Measurements from ENCODE around the gene RNU1-2.
"Not testable (repeated sequence)": the region's sequence is repeated elsewhere in the genome, so short reads cannot be mapped to it uniquely, and the experiment has no call there.

Gene RNU1-2

DNA sequence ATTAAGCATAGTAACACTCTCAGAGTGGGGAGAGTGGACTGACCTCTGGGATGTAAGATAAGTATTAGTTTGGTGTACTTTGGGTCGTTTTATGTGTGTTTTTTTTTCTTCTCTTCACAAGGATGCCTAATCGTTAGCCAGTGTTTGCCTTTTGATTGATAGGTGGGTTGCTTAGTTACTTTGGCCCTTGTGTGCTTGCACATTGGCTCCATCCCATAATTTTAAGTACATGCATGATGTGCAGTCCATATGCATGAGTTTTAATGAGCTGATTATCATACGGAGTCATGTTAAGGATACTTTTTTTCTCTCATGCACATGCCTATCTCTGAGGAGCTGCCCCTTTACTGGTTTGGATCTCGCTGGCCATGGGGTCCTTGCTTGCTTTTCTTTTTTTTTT, 4.7 kb upstream of the RNU1-2 start:
- not testable (repeated sequence) for H3K79me1 ChIP-seq (ENCODE audit: low read length); H3K9ac ChIP-seq (ENCODE audit: low read length); H2BK5ac ChIP-seq (ENCODE audit: low read depth, low read length, poor library complexity); H3K4me1 ChIP-seq (ENCODE audit: control insufficient read depth in 1 of 2, insufficient read depth in 2 of 2, low read length in 2 of 2); H3K23ac ChIP-seq (ENCODE audit: low read length); H3K79me2 ChIP-seq (ENCODE audit: control insufficient read depth, insufficient read depth, low read length, poor library complexity); H2AFZ ChIP-seq (ENCODE audit: insufficient read depth, low read length, poor library complexity); H2BK12ac ChIP-seq (ENCODE audit: low read length); H4K8ac ChIP-seq (ENCODE audit: low read depth, low read length); H2BK120ac ChIP-seq (ENCODE audit: insufficient read depth, low read length, poor library complexity); H3K14ac ChIP-seq (ENCODE audit: low read length); H4K12ac ChIP-seq (ENCODE audit: low read depth, low read length); H3K27me3 ChIP-seq (ENCODE audit: insufficient read depth, low read length); H3K4me3 ChIP-seq (ENCODE audit: low read depth, low read length); DNase-seq; H2AK5ac ChIP-seq (ENCODE audit: low read length); H3K4ac ChIP-seq (ENCODE audit: low read depth, low read length); H3K9me3 ChIP-seq (ENCODE audit: insufficient read depth, low read depth, low read length); H3K4me2 ChIP-seq (ENCODE audit: low read length); H3K27ac ChIP-seq (ENCODE audit: low read depth, low read length); H3K36me3 ChIP-seq (ENCODE audit: control insufficient read depth in 1 of 2, insufficient read depth in 2 of 2, low read length in 2 of 2); H4K91ac ChIP-seq (ENCODE audit: low read depth, low read length); H3K18ac ChIP-seq (ENCODE audit: low read length)
- no CpG with 5 or more reads among the region's 4 CpGs for WGBS (ENCODE audit: extremely low coverage, insufficient coverage, insufficient read length)

- not testable (repeated sequence) for H4K8ac ChIP-seq (ENCODE audit: low read depth, low read length); DNase-seq; H3K79me2 ChIP-seq (ENCODE audit: control insufficient read depth, insufficient read depth, low read length, poor library complexity); H3K9me3 ChIP-seq (ENCODE audit: insufficient read depth, low read depth, low read length); H4K91ac ChIP-seq (ENCODE audit: low read depth, low read length); H3K27ac ChIP-seq (ENCODE audit: low read depth, low read length); H3K18ac ChIP-seq (ENCODE audit: low read length); H3K9ac ChIP-seq (ENCODE audit: low read length); H2BK12ac ChIP-seq (ENCODE audit: low read length); H3K36me3 ChIP-seq (ENCODE audit: control insufficient read depth in 1 of 2, insufficient read depth in 2 of 2, low read length in 2 of 2); H3K4me1 ChIP-seq (ENCODE audit: control insufficient read depth in 1 of 2, insufficient read depth in 2 of 2, low read length in 2 of 2); H3K4me2 ChIP-seq (ENCODE audit: low read length); H3K14ac ChIP-seq (ENCODE audit: low read length); H3K27me3 ChIP-seq (ENCODE audit: insufficient read depth, low read length); H3K4ac ChIP-seq (ENCODE audit: low read depth, low read length); H2AFZ ChIP-seq (ENCODE audit: insufficient read depth, low read length, poor library complexity); H3K23ac ChIP-seq (ENCODE audit: low read length); H3K4me3 ChIP-seq (ENCODE audit: low read depth, low read length); H2BK120ac ChIP-seq (ENCODE audit: insufficient read depth, low read length, poor library complexity); H4K12ac ChIP-seq (ENCODE audit: low read depth, low read length); H2AK5ac ChIP-seq (ENCODE audit: low read length); H2BK5ac ChIP-seq (ENCODE audit: low read depth, low read length, poor library complexity)
- peaks cover 10% of the 10 kb centered on the region for H3K79me1 ChIP-seq (ENCODE audit: low read length)
- whole genome bisulfite sequencing (ENCODE audit: extremely low coverage, insufficient coverage, insufficient read length), result no CpG with 5 or more reads among the region's 6 CpGs
Observed at GRCh38 chr1:16892978-16893525, 2.7 kb upstream of the RNU1-2 start.

- not testable (repeated sequence) for DNase-seq; H4K91ac ChIP-seq (ENCODE audit: low read depth, low read length); H3K79me2 ChIP-seq (ENCODE audit: control insufficient read depth, insufficient read depth, low read length, poor library complexity); H3K9ac ChIP-seq (ENCODE audit: low read length); H2AFZ ChIP-seq (ENCODE audit: insufficient read depth, low read length, poor library complexity); H3K23ac ChIP-seq (ENCODE audit: low read length); H3K79me1 ChIP-seq (ENCODE audit: low read length); H3K4ac ChIP-seq (ENCODE audit: low read depth, low read length); H3K4me2 ChIP-seq (ENCODE audit: low read length); H3K27me3 ChIP-seq (ENCODE audit: insufficient read depth, low read length); H3K4me1 ChIP-seq (ENCODE audit: control insufficient read depth in 1 of 2, insufficient read depth in 2 of 2, low read length in 2 of 2); H4K12ac ChIP-seq (ENCODE audit: low read depth, low read length); H2BK120ac ChIP-seq (ENCODE audit: insufficient read depth, low read length, poor library complexity); H3K36me3 ChIP-seq (ENCODE audit: control insufficient read depth in 1 of 2, insufficient read depth in 2 of 2, low read length in 2 of 2); H3K9me3 ChIP-seq (ENCODE audit: insufficient read depth, low read depth, low read length); H3K18ac ChIP-seq (ENCODE audit: low read length); H4K8ac ChIP-seq (ENCODE audit: low read depth, low read length); H2AK5ac ChIP-seq (ENCODE audit: low read length); H3K4me3 ChIP-seq (ENCODE audit: low read depth, low read length); H2BK5ac ChIP-seq (ENCODE audit: low read depth, low read length, poor library complexity); H2BK12ac ChIP-seq (ENCODE audit: low read length); H3K14ac ChIP-seq (ENCODE audit: low read length); H3K27ac ChIP-seq (ENCODE audit: low read depth, low read length)
- no CpG with 5 or more reads among the region's 4 CpGs for WGBS (ENCODE audit: extremely low coverage, insufficient coverage, insufficient read length)
Observed at GRCh38 chr1:16893796-16894195, 2.0 kb upstream of the RNU1-2 start.

DNA sequence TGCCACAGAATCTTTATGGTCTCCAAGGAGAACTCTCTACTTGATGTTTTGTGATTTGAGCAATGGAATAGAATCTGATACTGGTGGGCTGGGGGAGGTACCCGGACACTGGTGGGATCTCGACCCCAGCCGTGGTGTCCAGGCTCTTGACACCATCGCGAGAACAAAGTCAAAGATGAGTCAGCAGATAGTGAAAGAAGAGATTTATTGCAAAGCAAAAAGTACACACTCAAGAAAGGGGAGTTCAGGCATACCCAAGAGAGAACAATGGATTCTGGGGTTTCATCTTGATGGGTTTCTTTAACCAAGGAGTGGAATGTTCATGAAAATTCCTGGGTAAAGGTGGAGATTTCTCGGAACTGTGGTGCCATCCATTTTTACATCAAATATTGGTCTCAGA, 1.4 kb upstream of the RNU1-2 start:
- no CpG with 5 or more reads among the region's 6 CpGs for WGBS (ENCODE audit: extremely low coverage, insufficient coverage, insufficient read length)
- not testable (repeated sequence) for H3K4me3 ChIP-seq (ENCODE audit: low read depth, low read length); H4K91ac ChIP-seq (ENCODE audit: low read depth, low read length); H3K79me1 ChIP-seq (ENCODE audit: low read length); H3K9me3 ChIP-seq (ENCODE audit: insufficient read depth, low read depth, low read length); H3K18ac ChIP-seq (ENCODE audit: low read length); H2AK5ac ChIP-seq (ENCODE audit: low read length); H3K79me2 ChIP-seq (ENCODE audit: control insufficient read depth, insufficient read depth, low read length, poor library complexity); H3K4me1 ChIP-seq (ENCODE audit: control insufficient read depth in 1 of 2, insufficient read depth in 2 of 2, low read length in 2 of 2); H2BK5ac ChIP-seq (ENCODE audit: low read depth, low read length, poor library complexity); H2BK120ac ChIP-seq (ENCODE audit: insufficient read depth, low read length, poor library complexity); H3K4ac ChIP-seq (ENCODE audit: low read depth, low read length); H3K4me2 ChIP-seq (ENCODE audit: low read length); H3K27me3 ChIP-seq (ENCODE audit: insufficient read depth, low read length); H2AFZ ChIP-seq (ENCODE audit: insufficient read depth, low read length, poor library complexity); DNase-seq; H3K14ac ChIP-seq (ENCODE audit: low read length); H2BK12ac ChIP-seq (ENCODE audit: low read length); H3K36me3 ChIP-seq (ENCODE audit: control insufficient read depth in 1 of 2, insufficient read depth in 2 of 2, low read length in 2 of 2); H3K27ac ChIP-seq (ENCODE audit: low read depth, low read length); H3K23ac ChIP-seq (ENCODE audit: low read length); H3K9ac ChIP-seq (ENCODE audit: low read length); H4K12ac ChIP-seq (ENCODE audit: low read depth, low read length); H4K8ac ChIP-seq (ENCODE audit: low read depth, low read length)
